ENCODE measurements around the gene DCAF12L1.

DNA sequence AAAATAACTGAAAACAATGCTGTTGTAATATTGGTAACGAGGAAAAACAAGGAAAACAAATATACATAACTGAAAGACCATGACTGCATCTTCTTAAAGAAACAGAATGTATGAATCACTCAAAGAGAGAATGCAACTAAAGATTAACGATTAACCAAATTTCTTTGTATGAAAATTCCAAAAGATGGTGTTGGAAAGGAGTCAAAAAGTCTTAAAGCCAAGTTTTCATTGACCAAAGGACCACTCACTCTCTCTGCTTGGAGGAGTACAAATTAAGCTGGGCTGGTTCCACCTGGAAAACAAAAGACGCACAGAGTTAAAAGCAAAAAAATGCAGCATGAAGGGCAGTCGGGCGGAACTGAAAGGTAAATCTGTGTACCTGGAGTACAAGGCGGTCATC, 1.8 kb downstream of the DCAF12L1 start:
- no peak for TF ChIP-seq FOXJ3 (CRISPR knock-in tag; IDR thresholded peaks at IDR 0.05; ENCODE audit: borderline replicate concordance)
- no peak for TF ChIP-seq SMAD4 (CRISPR knock-in tag; IDR thresholded peaks at IDR 0.05)
- TF ChIP-seq, protein P1, sequence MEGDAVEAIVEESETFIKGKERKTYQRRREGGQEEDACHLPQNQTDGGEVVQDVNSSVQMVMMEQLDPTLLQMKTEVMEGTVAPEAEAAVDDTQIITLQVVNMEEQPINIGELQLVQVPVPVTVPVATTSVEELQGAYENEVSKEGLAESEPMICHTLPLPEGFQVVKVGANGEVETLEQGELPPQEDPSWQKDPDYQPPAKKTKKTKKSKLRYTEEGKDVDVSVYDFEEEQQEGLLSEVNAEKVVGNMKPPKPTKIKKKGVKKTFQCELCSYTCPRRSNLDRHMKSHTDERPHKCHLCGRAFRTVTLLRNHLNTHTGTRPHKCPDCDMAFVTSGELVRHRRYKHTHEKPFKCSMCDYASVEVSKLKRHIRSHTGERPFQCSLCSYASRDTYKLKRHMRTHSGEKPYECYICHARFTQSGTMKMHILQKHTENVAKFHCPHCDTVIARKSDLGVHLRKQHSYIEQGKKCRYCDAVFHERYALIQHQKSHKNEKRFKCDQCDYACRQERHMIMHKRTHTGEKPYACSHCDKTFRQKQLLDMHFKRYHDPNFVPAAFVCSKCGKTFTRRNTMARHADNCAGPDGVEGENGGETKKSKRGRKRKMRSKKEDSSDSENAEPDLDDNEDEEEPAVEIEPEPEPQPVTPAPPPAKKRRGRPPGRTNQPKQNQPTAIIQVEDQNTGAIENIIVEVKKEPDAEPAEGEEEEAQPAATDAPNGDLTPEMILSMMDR (IDR thresholded peaks at IDR 0.05) = no peak
- no peak for TF ChIP-seq SP1 (CRISPR knock-in tag; conservative IDR thresholded peaks at IDR 0.05)
- TF ChIP-seq, protein P2, sequence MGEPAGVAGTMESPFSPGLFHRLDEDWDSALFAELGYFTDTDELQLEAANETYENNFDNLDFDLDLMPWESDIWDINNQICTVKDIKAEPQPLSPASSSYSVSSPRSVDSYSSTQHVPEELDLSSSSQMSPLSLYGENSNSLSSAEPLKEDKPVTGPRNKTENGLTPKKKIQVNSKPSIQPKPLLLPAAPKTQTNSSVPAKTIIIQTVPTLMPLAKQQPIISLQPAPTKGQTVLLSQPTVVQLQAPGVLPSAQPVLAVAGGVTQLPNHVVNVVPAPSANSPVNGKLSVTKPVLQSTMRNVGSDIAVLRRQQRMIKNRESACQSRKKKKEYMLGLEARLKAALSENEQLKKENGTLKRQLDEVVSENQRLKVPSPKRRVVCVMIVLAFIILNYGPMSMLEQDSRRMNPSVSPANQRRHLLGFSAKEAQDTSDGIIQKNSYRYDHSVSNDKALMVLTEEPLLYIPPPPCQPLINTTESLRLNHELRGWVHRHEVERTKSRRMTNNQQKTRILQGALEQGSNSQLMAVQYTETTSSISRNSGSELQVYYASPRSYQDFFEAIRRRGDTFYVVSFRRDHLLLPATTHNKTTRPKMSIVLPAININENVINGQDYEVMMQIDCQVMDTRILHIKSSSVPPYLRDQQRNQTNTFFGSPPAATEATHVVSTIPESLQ (CRISPR knock-in tag; IDR thresholded peaks at IDR 0.05) = no peak
- TF ChIP-seq ZNF263 (CRISPR knock-in tag; IDR thresholded peaks at IDR 0.05; ENCODE audit: low read depth) = no peak
- no peak for TF ChIP-seq ESRRA (CRISPR knock-in tag; IDR thresholded peaks at IDR 0.05; ENCODE audit: borderline replicate concordance)
- no peak for TF ChIP-seq FOXK1 (CRISPR knock-in tag; IDR thresholded peaks at IDR 0.05)
- TF ChIP-seq TEAD4 (CRISPR knock-in tag; IDR thresholded peaks at IDR 0.05) = no peak
- TF ChIP-seq, protein P3, sequence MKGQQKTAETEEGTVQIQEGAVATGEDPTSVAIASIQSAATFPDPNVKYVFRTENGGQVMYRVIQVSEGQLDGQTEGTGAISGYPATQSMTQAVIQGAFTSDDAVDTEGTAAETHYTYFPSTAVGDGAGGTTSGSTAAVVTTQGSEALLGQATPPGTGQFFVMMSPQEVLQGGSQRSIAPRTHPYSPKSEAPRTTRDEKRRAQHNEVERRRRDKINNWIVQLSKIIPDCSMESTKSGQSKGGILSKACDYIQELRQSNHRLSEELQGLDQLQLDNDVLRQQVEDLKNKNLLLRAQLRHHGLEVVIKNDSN (CRISPR knock-in tag; IDR thresholded peaks at IDR 0.05) = no peak
